ENCODE data around the gene GRID1. TPM values are rescaled to one million over a fixed set of nuclear protein-coding genes. Genes with fewer than 3 reads are reported as not detected.

GRID1 gene
- total RNA-seq, 1 experiment from 2014 or later, result not detected

- no peak for TF ChIP-seq EZH2 (IDR thresholded peaks at IDR 0.05; ENCODE audit: low read depth)
- TF ChIP-seq, protein P1, sequence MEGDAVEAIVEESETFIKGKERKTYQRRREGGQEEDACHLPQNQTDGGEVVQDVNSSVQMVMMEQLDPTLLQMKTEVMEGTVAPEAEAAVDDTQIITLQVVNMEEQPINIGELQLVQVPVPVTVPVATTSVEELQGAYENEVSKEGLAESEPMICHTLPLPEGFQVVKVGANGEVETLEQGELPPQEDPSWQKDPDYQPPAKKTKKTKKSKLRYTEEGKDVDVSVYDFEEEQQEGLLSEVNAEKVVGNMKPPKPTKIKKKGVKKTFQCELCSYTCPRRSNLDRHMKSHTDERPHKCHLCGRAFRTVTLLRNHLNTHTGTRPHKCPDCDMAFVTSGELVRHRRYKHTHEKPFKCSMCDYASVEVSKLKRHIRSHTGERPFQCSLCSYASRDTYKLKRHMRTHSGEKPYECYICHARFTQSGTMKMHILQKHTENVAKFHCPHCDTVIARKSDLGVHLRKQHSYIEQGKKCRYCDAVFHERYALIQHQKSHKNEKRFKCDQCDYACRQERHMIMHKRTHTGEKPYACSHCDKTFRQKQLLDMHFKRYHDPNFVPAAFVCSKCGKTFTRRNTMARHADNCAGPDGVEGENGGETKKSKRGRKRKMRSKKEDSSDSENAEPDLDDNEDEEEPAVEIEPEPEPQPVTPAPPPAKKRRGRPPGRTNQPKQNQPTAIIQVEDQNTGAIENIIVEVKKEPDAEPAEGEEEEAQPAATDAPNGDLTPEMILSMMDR (conservative IDR thresholded peaks at IDR 0.05), result no peak
- no peaks in the 10 kb centered on the region for H3K9me3 ChIP-seq (ENCODE audit: insufficient read depth, low read depth)
- H2AFZ ChIP-seq, result no peak overlapping the region
- H3K27me3 ChIP-seq (ENCODE audit: insufficient read depth, low read depth), result no peaks in the 10 kb centered on the region
- no peaks in the 10 kb centered on the region for H3K9me2 ChIP-seq (ENCODE audit: insufficient read depth)
- intact Hi-C loops (cut with micrococcal nuclease; ENCODE audit: unreplicated experiment), result no loop called here
- no peaks in the 10 kb centered on the region for H3F3A ChIP-seq (ENCODE audit: insufficient read depth, low read depth)
- CTCF ChIA-PET, result no interaction called here
- POLR2A ChIA-PET (ENCODE audit: unreplicated experiment), result no interaction called here
- no peak overlapping the region for H3K4me2 ChIP-seq
- H3K79me2 ChIP-seq (ENCODE audit: low read depth), result no peaks in the 10 kb centered on the region
- H3K27ac ChIP-seq, result no peak overlapping the region
- no peaks in the 10 kb centered on the region for H4K20me1 ChIP-seq (ENCODE audit: insufficient read depth)
- H3K36me3 ChIP-seq (ENCODE audit: low read depth), result no peaks in the 10 kb centered on the region
- no peak overlapping the region for H3K4me3 ChIP-seq
- no TSS peak for BruUV-seq (replicated peaks)
- H3K4me1 ChIP-seq (replicated peaks; ENCODE audit: insufficient read depth), result no peaks in the 10 kb centered on the region
- DNase-seq, result no peak
Measured at GRCh38 chr10:86048973-86049372, 317.6 kb downstream of the GRID1 start.

DNA sequence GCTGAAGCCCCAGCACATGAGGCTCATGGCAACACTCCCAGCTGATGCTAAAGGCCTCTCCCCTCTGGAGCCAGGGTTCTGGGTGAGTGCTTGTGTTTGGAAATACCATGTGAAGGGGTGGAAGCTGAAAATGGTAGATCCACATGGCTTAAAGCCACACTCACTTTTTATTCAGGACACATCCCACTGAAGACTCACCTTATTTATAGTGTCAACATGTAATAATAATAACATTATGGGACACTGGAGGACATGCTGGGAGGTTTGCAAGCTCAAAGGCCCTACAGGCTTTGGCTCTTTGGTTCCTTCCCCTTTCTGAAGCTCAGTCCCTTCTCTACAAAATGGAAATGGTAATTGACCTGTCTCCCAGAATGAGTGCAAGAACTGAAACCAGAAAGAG lies 318.0 kb downstream of the GRID1 start:
- ChIA-PET CTCF (no interaction called here), POLR2A (ENCODE audit: unreplicated experiment) (no interaction called here)
- Histone ChIP-seq H2AFZ (no peak overlapping the region), H3F3A (ENCODE audit: insufficient read depth, low read depth) (no peaks in the 10 kb centered on the region), H3K36me3 (ENCODE audit: low read depth) (no peaks in the 10 kb centered on the region), H3K4me1 (replicated peaks; ENCODE audit: insufficient read depth) (no peaks in the 10 kb centered on the region), H3K27ac (no peak overlapping the region), H3K9me3 (ENCODE audit: insufficient read depth, low read depth) (no peaks in the 10 kb centered on the region), H3K4me3 (no peak overlapping the region), H3K79me2 (ENCODE audit: low read depth) (no peaks in the 10 kb centered on the region), H3K4me2 (no peak overlapping the region), H4K20me1 (ENCODE audit: insufficient read depth) (no peaks in the 10 kb centered on the region), H3K9me2 (ENCODE audit: insufficient read depth) (no peaks in the 10 kb centered on the region), H3K27me3 (ENCODE audit: insufficient read depth, low read depth) (no peaks in the 10 kb centered on the region)
- DNase-seq, result no peak
- intact Hi-C loops (cut with micrococcal nuclease; ENCODE audit: unreplicated experiment), result no loop called here
- no peak for TF ChIP-seq EZH2 (IDR thresholded peaks at IDR 0.05; ENCODE audit: low read depth)
- TF ChIP-seq, protein P1 (conservative IDR thresholded peaks at IDR 0.05), result no peak
- BruUV-seq (replicated peaks), result no TSS peak

DNA sequence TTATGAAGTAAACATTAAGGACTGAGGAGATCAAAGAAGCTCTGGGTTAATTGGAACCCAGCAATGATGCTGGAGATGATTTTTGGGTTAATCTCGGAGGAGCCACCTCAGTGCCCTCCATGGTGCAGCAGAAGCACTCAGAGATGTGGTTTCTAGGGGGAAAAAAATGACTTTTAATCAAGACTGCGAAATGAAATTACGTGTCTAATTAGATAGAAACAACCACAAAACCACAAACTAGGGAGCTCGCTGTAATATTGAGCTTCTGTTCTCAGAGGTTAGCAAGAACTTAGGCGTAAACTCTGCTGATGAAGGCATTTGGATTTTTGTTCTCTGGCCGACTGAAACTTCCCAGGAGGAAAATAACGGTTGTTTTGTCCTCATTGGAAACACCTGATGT lies 319.0 kb downstream of the GRID1 start:
- Histone ChIP-seq H3K9me2 (ENCODE audit: insufficient read depth) (no peaks in the 10 kb centered on the region), H3K27ac (no peak overlapping the region), H3K79me2 (ENCODE audit: low read depth) (no peaks in the 10 kb centered on the region), H4K20me1 (ENCODE audit: insufficient read depth) (no peaks in the 10 kb centered on the region), H3K36me3 (ENCODE audit: low read depth) (no peaks in the 10 kb centered on the region), H3K27me3 (ENCODE audit: insufficient read depth, low read depth) (no peaks in the 10 kb centered on the region), H3K4me2 (no peak overlapping the region), H3K4me1 (replicated peaks; ENCODE audit: insufficient read depth) (no peaks in the 10 kb centered on the region), H3K4me3 (no peak overlapping the region), H2AFZ (no peak overlapping the region), H3K9me3 (ENCODE audit: insufficient read depth, low read depth) (no peaks in the 10 kb centered on the region), H3F3A (ENCODE audit: insufficient read depth, low read depth) (no peaks in the 10 kb centered on the region)
- ChIA-PET CTCF (no interaction called here), POLR2A (ENCODE audit: unreplicated experiment) (no interaction called here)
- DNase-seq, result no peak
- intact Hi-C loops (cut with micrococcal nuclease; ENCODE audit: unreplicated experiment), result no loop called here
- no TSS peak for BruUV-seq (replicated peaks)
- no peak for TF ChIP-seq EZH2 (IDR thresholded peaks at IDR 0.05; ENCODE audit: low read depth)
- TF ChIP-seq, protein P1 (conservative IDR thresholded peaks at IDR 0.05), result no peak
